ENCODE data around the gene CIZ1. TPM values are rescaled to one million over a fixed set of nuclear protein-coding genes. Genes with fewer than 3 reads are reported as not detected.

Gene CIZ1
- total and polyA plus RNA-seq, 5 experiments from 2014 or later: 7.4 to 141 (median 39.2) TPM

DNA sequence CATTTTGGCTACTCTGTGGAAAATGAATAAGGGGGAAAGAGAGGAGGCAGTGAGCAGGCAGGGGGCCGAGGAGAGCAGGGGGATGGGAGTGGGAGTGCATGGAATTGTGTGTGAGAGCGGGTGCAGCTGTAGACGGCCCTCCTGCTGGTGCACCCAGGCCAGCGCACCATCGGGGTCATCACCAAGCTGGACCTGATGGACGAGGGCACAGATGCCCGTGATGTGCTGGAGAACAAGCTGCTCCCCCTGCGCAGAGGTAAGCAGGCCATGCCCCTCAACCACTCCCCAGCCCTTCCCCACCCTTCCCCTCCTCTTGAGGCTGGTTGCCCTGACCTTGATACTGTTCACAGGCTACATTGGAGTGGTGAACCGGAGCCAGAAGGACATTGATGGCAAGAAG lies 28.5 kb upstream of the CIZ1 start:
- H3K9me3 Mint-ChIP-seq: no peaks in the 10 kb centered on the region
- peak overlapping the region in 2 of 10 donors; percentile 24 to 74 for H3K27ac Mint-ChIP-seq
- ATAC-seq (no peak), DNase-seq (no peak)
- H3K36me3 Mint-ChIP-seq: no peaks in the 10 kb centered on the region
- H3K4me1 Mint-ChIP-seq: peaks cover 10 to 16% (median 14%) of the 10 kb centered on the region in 4 donors
- H3K27me3 Mint-ChIP-seq: no peaks in the 10 kb centered on the region
- peak overlapping the region in 2 of 10 donors; percentile 16 to 37 for H3K4me3 Mint-ChIP-seq
- POLR2A ChIA-PET: no interaction called here

DNA sequence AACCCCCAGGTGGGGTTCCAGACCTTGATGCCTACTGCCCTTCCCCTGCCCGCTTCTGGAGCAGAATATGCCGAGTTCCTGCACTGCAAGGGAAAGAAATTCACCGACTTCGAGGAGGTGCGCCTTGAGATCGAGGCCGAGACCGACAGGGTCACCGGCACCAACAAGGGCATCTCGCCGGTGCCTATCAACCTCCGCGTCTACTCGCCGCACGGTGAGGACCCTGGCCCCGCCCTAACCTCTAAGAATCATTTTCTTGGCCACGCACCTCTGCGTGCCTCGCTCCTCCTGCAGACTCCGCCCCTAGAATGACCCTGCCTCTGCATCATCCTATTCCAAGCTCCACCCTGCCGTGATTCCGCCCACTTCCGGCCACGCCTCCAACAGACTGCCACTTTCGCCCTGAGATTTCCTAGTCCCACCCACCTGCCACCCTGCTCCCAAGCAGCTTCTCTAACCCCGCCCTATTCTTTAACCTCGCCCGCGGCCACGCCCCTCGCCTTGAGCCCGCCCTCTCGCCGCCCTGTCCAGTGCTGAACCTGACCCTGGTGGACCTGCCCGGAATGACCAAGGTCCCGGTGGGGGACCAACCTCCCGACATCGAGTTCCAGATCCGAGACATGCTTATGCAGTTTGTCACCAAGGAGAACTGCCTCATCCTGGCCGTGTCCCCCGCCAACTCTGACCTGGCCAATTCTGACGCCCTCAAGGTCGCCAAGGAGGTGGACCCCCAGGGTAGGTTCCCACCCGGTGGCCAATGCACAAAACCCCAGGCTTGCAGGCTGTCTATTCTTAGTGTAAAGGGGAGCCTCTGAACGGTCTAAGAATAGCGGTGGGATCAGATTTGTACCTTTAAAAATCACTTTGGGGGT lies 27.4 kb upstream of the CIZ1 start:
- POLR2A ChIA-PET: interaction anchor here (0.9 to 2.0 kb wide), 2 partner anchors 31 to 768 kb away, joined by 3 to 9 read pairs; no protein-coding TSS in a partner anchor
- peaks cover 0 to 3% (median 0%) of the 10 kb centered on the region in 5 donors for H3K27me3 Mint-ChIP-seq
- no peaks in the 10 kb centered on the region for H3K9me3 Mint-ChIP-seq
- peak; percentile 95 to 96 for ATAC-seq
- peak overlapping the region; percentile 44 to 87 (median 75) for H3K27ac Mint-ChIP-seq
- peaks cover 10 to 16% (median 14%) of the 10 kb centered on the region in 4 donors for H3K4me1 Mint-ChIP-seq
- no peaks in the 10 kb centered on the region for H3K36me3 Mint-ChIP-seq
- peak overlapping the region; percentile 81 to 94 (median 86) for H3K4me3 Mint-ChIP-seq
- DNase-seq: peak; percentile 79 to 95 (median 89)

DNA sequence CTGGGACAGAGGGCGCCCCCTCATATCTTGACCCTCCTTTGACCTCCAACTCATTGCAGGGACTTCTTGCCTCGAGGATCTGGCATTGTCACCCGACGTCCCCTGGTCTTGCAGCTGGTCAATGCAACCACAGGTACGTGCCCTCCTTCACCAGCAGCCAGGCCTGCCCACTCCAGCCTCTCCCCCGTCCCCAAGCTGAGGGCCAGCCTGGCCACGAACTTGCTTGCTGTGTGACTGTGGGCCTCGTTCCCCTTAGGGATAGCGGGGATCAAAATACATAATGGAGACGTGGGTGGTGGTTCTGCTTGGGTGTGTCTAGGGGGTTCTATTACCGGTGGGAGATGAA lies 26.8 kb upstream of the CIZ1 start:
- Mint-ChIP-seq H3K9me3 (no peaks in the 10 kb centered on the region), H3K27me3 (peaks cover 0 to 3% (median 0%) of the 10 kb centered on the region in 5 donors), H3K36me3 (no peaks in the 10 kb centered on the region), H3K4me3 (peak overlapping the region; percentile 81 to 94 (median 86)), H3K4me1 (peaks cover 10 to 16% (median 14%) of the 10 kb centered on the region in 4 donors), H3K27ac (peak overlapping the region; percentile 44 to 87 (median 75))
- no peak for ATAC-seq
- POLR2A ChIA-PET: interaction anchor here (0.9 to 2.0 kb wide), 4 partner anchors 23 to 768 kb away, joined by 3 to 9 read pairs (median 3); no protein-coding TSS in a partner anchor
- no peak for DNase-seq

DNA sequence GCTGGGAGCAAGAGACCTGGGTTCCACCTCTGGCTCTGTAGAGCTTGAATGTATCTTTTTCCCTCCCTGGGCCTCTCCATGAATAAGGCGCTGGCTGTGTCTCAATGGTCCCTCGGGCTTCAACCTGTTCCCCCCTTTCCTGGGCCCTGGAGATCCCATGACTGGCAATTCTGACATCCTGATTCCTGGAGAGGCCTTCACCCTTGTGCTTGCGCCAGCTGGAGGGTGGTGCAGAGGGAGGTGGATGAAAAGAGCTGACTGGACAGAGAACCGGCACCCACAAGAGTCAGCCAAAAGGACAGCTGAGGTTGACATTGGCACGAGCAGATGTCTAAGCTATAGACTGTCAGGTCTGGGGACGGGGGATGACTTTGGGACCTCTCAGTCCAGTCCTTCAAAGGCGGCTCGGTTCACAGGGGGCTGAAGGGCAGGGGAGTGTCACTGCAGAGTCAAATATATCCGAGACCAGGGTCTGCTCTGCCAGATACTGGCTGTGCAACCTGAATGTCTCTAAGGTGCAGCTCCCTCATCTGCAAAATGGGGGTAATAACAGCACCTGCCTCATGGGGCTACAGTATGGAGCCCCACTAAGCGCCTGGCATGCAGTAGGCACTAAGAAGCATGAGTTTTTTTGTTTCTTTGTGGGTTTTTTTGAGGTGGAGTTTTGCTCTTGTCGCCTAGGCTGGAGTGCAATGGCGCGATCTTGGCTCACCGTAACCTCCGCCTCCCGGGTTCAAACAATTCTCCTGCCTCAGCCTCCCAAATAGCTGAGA lies 25.6 kb upstream of the CIZ1 start:
- POLR2A ChIA-PET: interaction anchor here (0.7 to 2.0 kb wide), 5 partner anchors 10 to 33 kb away, joined by 3 to 9 read pairs (median 3); no protein-coding TSS in a partner anchor
- peaks cover 0 to 8% (median 3%) of the 10 kb centered on the region in 5 donors for H3K27me3 Mint-ChIP-seq

DNA sequence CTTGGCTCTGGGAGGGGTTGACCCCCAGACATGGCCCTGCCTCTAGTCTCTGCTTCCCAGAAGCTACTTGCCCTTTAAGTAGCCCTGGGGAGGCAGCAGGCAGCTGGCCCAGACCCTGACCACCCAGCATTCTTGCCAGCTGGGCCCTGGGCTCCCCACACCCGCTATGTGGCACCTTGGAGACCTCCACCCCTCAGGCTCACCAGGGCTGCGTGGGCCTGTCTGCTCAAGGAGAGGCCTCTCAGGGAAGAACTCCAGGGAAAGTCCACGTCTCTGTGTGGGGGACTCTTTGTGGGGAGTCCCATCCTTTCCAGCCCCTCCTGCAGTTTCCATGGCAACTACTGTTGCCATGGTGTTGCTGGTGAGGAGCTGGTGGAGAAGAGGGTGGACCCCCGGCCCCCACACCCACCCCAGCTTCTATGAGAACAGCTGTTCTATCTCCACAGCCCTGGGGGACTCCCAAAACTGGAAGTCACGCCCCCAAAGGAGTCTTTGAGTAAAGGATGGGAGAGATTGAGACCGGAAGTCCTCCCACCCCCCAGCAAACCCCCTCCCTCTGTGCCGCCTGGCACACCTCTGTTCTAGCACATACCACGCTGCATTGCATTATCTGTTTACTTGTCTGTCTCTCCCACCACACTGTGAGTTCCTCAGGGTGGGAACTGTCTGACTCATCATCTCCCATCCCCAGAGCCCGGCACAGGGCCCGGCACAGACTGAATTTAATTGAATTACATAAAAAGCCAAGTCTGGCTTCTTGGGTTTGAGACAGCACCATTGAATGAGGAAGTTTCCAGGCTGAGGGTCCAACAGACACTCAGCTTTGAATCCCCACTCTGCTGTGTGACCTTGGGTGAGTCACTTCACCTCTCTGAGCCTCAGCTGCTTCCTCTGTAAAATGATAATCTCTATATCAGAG lies 24.4 kb upstream of the CIZ1 start:
- DNase-seq (no peak), ATAC-seq (no peak)
- H3K36me3 Mint-ChIP-seq: no peaks in the 10 kb centered on the region
- POLR2A ChIA-PET: no interaction called here
- H3K27me3 Mint-ChIP-seq: peaks cover 0 to 12% (median 3%) of the 10 kb centered on the region in 5 donors
- no peaks in the 10 kb centered on the region for H3K9me3 Mint-ChIP-seq
- no peak overlapping the region for H3K27ac Mint-ChIP-seq
- no peak overlapping the region for H3K4me3 Mint-ChIP-seq
- H3K4me1 Mint-ChIP-seq: peaks cover 10 to 16% (median 14%) of the 10 kb centered on the region in 4 donors

More for the DNA sequence above, 25.6 kb upstream of the CIZ1 start:
- Mint-ChIP-seq H3K4me1 (peaks cover 10 to 16% (median 14%) of the 10 kb centered on the region in 4 donors), H3K36me3 (no peaks in the 10 kb centered on the region), H3K9me3 (no peaks in the 10 kb centered on the region), H3K4me3 (peak overlapping the region in 1 of 10 donors; percentile 29), H3K27ac (peak overlapping the region in 2 of 10 donors; percentile 47 to 72)
- ATAC-seq: no peak
- DNase-seq: no peak

DNA sequence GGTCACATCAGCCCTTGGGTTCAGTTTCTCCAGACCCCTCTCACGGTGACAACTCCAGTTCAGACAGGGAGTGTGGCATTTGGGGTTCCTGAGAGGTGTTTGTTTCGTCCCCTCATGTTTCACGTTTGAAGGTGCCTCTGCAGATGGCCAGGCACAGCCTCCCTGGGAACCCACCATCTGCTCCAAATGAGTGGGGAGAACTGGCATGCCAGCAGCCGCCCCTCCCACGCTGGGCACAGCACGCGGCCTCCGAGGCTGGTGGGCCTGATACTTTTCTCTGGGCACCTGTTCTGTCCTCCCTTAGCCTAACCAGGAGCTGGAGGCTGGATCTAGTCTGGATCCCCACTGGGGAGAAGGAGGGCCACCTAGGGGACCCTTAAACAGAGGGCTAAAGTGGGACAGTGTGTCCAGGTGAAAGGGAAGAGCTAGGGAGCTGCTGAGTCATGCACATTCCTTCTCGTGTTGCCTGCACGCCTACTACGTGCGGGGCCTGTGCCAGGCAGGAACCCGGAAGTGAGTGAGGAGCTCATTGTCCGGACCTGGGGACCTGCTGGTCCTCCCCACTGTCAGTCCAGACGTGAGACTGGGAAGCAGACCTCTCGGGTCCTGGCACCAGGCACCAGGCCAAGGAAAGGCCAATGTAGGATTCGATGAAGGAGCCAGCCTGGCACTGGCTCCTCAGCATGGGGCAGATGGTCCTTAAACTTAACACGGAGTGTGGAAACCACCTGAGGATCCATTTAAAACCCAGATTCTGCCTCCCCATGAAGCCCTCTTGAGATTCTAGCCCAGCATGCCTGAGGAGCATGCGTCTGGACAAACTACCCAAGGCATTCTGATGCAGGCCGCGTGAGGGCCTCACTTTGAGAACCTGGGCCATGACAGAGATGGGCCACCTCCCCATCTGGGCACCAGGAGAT lies 23.5 kb upstream of the CIZ1 start:
- ATAC-seq (no peak), DNase-seq (no peak)
- Mint-ChIP-seq H3K9me3 (no peaks in the 10 kb centered on the region), H3K36me3 (no peaks in the 10 kb centered on the region), H3K4me1 (peaks cover 10 to 16% (median 14%) of the 10 kb centered on the region in 4 donors), H3K4me3 (no peak overlapping the region), H3K27ac (peak overlapping the region in 1 of 10 donors; percentile 27), H3K27me3 (peaks cover 0 to 12% (median 3%) of the 10 kb centered on the region in 5 donors)
- POLR2A ChIA-PET: no interaction called here

DNA sequence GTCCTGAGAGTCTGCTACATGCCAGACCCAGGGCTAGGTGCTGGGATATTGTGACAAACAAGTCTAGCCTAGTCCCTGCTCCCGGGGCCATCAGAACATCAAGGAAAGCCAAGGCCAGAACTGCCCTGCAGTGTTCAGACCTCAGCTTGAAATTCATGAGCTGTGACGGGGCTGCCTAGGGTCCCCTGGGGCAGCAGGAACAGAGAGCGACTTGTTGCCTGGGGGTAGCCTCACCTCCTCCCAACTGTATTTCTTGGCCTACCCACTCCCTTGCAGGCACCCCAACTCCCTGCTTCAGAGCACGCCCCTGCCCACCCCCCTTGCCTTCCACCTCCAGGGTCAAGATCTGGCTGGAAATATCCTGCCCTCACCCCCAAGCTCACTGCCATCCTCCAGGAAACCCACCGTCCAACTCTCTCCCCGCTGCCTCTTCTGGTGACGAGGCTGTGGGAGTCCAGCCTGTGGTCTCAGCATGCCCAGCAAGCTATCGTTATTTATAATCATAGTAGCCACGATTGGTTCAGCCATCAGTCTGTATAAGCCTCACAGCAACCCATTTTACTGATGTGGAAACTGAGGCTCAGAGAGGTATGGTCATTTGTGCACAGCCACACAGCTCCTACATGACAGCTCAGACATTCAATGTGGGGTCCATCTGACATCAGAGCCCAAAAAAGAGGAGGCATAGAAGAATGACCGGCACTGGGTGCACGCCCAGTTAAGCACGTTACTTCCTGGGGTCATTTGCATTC lies 22.6 kb upstream of the CIZ1 start:
- Mint-ChIP-seq H3K27me3 (peaks cover 0 to 12% (median 3%) of the 10 kb centered on the region in 5 donors), H3K36me3 (no peaks in the 10 kb centered on the region), H3K27ac (peak overlapping the region in 1 of 10 donors; percentile 27), H3K4me3 (no peak overlapping the region), H3K9me3 (no peaks in the 10 kb centered on the region), H3K4me1 (peaks cover 8 to 14% (median 12%) of the 10 kb centered on the region in 4 donors)
- POLR2A ChIA-PET: no interaction called here
- ATAC-seq (no peak), DNase-seq (no peak)

DNA sequence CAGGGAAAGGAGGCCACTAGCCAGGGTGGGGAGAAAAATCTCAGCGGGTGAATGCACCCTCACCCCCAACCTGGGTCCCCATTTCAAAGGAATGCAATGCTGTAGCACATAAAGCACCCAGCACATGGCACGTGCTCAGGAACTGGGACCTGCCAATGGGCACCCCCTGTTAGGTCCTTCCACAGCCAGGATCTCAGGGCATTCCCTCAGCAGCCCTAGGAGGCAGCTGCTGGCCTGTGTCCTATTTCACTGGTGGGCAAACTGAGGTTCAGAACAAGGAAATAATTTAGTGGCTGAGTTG lies 20.6 kb upstream of the CIZ1 start:
- DNase-seq: no peak
- ATAC-seq: no peak
- Mint-ChIP-seq H3K36me3 (no peaks in the 10 kb centered on the region), H3K9me3 (no peaks in the 10 kb centered on the region), H3K27ac (peak overlapping the region in 1 of 10 donors; percentile 15), H3K27me3 (peaks cover 0 to 14% (median 7%) of the 10 kb centered on the region in 5 donors), H3K4me1 (no peaks in the 10 kb centered on the region), H3K4me3 (no peak overlapping the region)
- POLR2A ChIA-PET: no interaction called here

DNA sequence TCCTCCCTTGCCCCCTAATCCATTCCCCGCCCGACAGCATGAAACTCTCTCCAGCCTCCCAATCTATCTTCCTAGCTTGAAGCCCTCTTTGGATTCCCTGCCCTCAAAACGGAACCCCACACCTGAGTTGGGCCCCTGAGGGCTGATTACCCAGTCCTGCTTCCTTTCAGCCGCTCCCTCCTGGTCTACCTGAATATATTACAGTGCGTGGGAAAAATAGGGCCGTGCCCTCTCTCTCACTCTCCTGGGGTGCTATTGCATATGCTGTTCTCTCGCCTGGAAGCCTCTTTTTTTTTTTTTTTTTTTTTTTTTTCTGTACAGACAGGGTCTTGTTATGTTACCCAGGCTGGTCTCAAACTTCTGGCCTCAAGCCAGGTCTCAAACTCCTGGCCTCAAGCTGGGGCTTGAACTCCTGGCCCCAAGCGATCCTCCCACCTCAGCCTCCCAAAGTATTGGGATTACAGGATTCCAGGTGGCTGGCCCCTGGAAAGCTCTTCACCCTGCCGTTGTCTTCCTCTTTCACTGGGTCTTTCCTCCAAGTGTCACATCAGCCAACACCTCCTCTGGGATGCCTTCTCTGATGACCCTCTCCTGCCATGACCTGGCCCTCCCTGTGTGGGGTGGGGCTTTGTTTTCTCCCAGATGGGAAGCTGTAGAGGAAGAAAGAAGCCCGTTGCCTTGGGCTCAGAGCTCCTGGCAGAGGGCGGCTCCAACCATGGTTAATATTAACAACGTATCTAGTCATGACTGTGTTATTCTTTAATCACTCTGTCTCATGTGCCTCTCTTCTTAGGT lies 20.0 kb upstream of the CIZ1 start:
- H3K27me3 Mint-ChIP-seq: peaks cover 0 to 14% (median 8%) of the 10 kb centered on the region in 5 donors
- H3K36me3 Mint-ChIP-seq: no peaks in the 10 kb centered on the region
- POLR2A ChIA-PET: interaction anchor here (0.8 kb wide), 1 partner anchor 74 kb away, joined by 7 read pairs; no protein-coding TSS in a partner anchor
- no peak for DNase-seq
- ATAC-seq: no peak
- H3K9me3 Mint-ChIP-seq: no peaks in the 10 kb centered on the region
- no peak overlapping the region for H3K4me3 Mint-ChIP-seq
- H3K27ac Mint-ChIP-seq: peak overlapping the region in 1 of 10 donors; percentile 15
- no peaks in the 10 kb centered on the region for H3K4me1 Mint-ChIP-seq

DNA sequence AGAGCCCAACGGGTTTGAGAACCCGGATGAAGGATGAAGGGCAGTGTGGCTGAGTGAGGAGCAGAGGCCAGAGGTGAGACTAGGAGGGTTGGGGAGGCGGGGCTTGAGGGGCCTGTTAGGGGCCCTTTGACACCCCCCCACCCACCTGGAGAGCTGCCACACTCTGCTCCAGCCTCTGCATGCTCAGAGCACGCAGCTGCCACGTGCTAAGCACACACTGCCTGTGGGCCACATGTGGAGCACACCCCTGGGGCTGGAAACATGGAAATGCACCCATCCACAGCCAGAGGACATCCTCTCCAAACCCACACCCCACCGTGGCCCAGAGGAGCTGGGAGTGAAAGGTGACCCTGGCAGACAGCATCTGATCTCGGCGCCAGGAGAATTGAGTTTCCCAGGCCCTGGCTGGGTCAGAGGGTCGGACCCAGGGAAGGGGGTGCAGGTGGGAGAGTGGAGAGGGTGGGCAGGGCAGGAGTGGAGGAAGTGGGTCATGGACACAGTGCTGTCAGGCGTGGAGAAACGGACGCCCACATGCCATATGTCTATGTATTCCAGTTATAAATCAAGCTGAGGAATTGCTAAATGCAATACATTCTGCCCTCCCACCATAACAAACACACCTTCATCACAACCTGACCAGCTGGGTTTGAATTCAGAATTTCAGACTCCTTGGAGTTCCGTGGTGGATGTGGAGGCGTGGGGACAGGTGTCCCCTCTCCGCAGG lies 17.7 kb upstream of the CIZ1 start:
- POLR2A ChIA-PET: interaction anchor here (0.6 kb wide), 1 partner anchor 567 kb away, joined by 7 read pairs; no protein-coding TSS in a partner anchor
- H3K27me3 Mint-ChIP-seq: peaks cover 0 to 19% (median 10%) of the 10 kb centered on the region in 5 donors

More for the DNA sequence above, 17.7 kb upstream of the CIZ1 start:
- no peaks in the 10 kb centered on the region for H3K9me3 Mint-ChIP-seq
- ATAC-seq (no peak), DNase-seq (no peak)
- no peaks in the 10 kb centered on the region for H3K36me3 Mint-ChIP-seq
- peaks cover 2 to 5% (median 2%) of the 10 kb centered on the region in 4 donors for H3K4me1 Mint-ChIP-seq
- H3K4me3 Mint-ChIP-seq: no peak overlapping the region
- H3K27ac Mint-ChIP-seq: no peak overlapping the region
